ENCODE results near the gene TAS2R46. TPM values are rescaled to one million over a fixed set of nuclear protein-coding genes. Genes with fewer than 3 reads are reported as not detected.

Gene TAS2R46
- total and polyA plus RNA-seq, 9 donors, result 0.14 to 1.6 (median 0.27) TPM; not detected in 6

DNA sequence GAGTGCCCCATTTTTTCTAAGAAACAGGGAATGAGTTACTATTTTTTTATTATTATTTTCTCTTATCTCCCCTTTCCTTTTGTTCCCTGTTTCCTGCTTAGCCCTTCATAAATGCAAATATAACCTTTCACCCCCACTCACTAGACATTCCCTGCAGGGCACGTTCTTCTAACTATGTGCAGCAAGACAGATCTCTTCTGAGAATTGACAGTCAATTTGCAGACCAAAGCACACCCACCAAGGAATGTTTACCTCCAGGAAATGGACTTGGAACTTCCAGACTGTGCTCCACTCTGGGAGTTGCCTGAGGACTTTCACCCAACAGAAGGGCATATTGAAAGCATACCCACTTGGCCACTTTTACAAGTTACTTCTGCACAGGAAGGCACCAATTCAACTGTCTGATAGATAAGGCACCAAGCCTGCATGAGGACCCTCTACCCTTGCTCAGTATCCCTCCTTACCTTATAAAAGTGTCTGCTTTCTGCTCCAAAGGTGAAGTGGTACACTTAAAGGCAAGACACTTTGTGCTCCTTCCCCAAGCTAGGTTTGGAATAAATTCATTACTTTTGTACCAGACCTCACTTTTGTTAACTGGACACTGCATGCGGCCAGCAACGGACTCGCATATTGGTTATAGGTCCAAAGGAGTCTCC, 46.2 kb downstream of the TAS2R46 start:
- no peak for DNase-seq
- H3K4me1 ChIP-seq (ENCODE audit: control insufficient read depth, insufficient read depth, low read length), result no peaks in the 10 kb centered on the region
- H3K4me3 ChIP-seq (ENCODE audit: low read length), result no peak overlapping the region
- H3K9me3 ChIP-seq (replicated peaks; ENCODE audit: control insufficient read depth, low read depth, low read length), result no peaks in the 10 kb centered on the region
- 71% methylated on average over 1 of the region's 4 CpGs for WGBS (ENCODE audit: insufficient coverage)
- H3K27ac ChIP-seq (ENCODE audit: low read length), result no peak overlapping the region
- H3K27me3 ChIP-seq (ENCODE audit: control insufficient read depth, insufficient read depth, low read length), result no peaks in the 10 kb centered on the region
- peaks cover 8% of the 10 kb centered on the region for H3K36me3 ChIP-seq (ENCODE audit: control insufficient read depth, insufficient read depth, low read length)

- no peak for DNase-seq
- Histone ChIP-seq H3K27ac (ENCODE audit: low read length) (no peak overlapping the region), H3K36me3 (ENCODE audit: control insufficient read depth, insufficient read depth, low read length) (peaks cover 8% of the 10 kb centered on the region), H3K27me3 (ENCODE audit: control insufficient read depth, insufficient read depth, low read length) (no peaks in the 10 kb centered on the region), H3K4me3 (ENCODE audit: low read length) (no peak overlapping the region), H3K4me1 (ENCODE audit: control insufficient read depth, insufficient read depth, low read length) (no peaks in the 10 kb centered on the region), H3K9me3 (replicated peaks; ENCODE audit: control insufficient read depth, low read depth, low read length) (no peaks in the 10 kb centered on the region)
Measured at GRCh38 chr12:11014234-11014633, 47.9 kb downstream of the TAS2R46 start.

Other genes starting within 250 kb of the TAS2R46 start
- 0.71 TPM for gene TAS2R10, start 235.9 kb downstream of the TAS2R46 start, total RNA-seq
- 1 to 10 TPM in 2 of 8 donors, under 1 TPM in 6; 0.27 to 1.1 (median 0.78) TPM for gene TAS2R10, start 235.9 kb downstream of the TAS2R46 start, polyA plus RNA-seq (ENCODE audit: insufficient read depth in 1 of 8, insufficient read length in 8 of 8, low replicate concordance in 1 of 8)
- 4.8 TPM for gene PRR4, start 212.8 kb downstream of the TAS2R46 start, total RNA-seq
- gene PRR4, start 212.8 kb downstream of the TAS2R46 start, polyA plus RNA-seq (ENCODE audit: insufficient read depth in 1 of 8, insufficient read length in 8 of 8, low replicate concordance in 1 of 8), result 1 to 10 TPM; 2.3 to 6.3 (median 3.3) TPM
- gene PRH1, start 178.0 kb downstream of the TAS2R46 start, total RNA-seq, result 24.7 TPM
- gene PRH1, start 178.0 kb downstream of the TAS2R46 start, polyA plus RNA-seq (ENCODE audit: insufficient read depth in 1 of 8, insufficient read length in 8 of 8, low replicate concordance in 1 of 8), result 10 to 100 TPM in 1 of 8 donors, 1 to 10 TPM in 7; 5.5 to 10.6 (median 8.0) TPM
- gene TAS2R13, start 152.7 kb downstream of the TAS2R46 start, total RNA-seq, result 1.5 TPM
- under 1 TPM in 3 of 8 donors, not detected in 5; 0.10 to 0.16 (median 0.15) TPM for gene TAS2R13, start 152.7 kb downstream of the TAS2R46 start, polyA plus RNA-seq (ENCODE audit: insufficient read depth in 1 of 8, insufficient read length in 8 of 8, low replicate concordance in 1 of 8)
- not detected for gene PRH2, start 133.1 kb downstream of the TAS2R46 start, total RNA-seq
- under 1 TPM in 3 of 8 donors, not detected in 5; 0.27 to 0.49 (median 0.35) TPM for gene PRH2, start 133.1 kb downstream of the TAS2R46 start, polyA plus RNA-seq (ENCODE audit: insufficient read depth in 1 of 8, insufficient read length in 8 of 8, low replicate concordance in 1 of 8)
- 2.5 TPM for gene TAS2R14, start 123.0 kb downstream of the TAS2R46 start, total RNA-seq
- gene TAS2R14, start 123.0 kb downstream of the TAS2R46 start, polyA plus RNA-seq (ENCODE audit: insufficient read depth in 1 of 8, insufficient read length in 8 of 8, low replicate concordance in 1 of 8), result 1 to 10 TPM; 1.7 to 6.4 (median 2.6) TPM
- 1.6 TPM for gene TAS2R50, start 75.4 kb downstream of the TAS2R46 start, total RNA-seq
- gene TAS2R50, start 75.4 kb downstream of the TAS2R46 start, polyA plus RNA-seq (ENCODE audit: insufficient read depth in 1 of 8, insufficient read length in 8 of 8, low replicate concordance in 1 of 8), result under 1 TPM in 1 of 8 donors, not detected in 7; 0.16 TPM
- 2.5 TPM for gene TAS2R20, start 64.0 kb downstream of the TAS2R46 start, total RNA-seq
- 1 to 10 TPM in 3 of 8 donors, under 1 TPM in 5; 0.51 to 2.5 (median 0.91) TPM for gene TAS2R20, start 64.0 kb downstream of the TAS2R46 start, polyA plus RNA-seq (ENCODE audit: insufficient read depth in 1 of 8, insufficient read length in 8 of 8, low replicate concordance in 1 of 8)
- gene TAS2R19, start 39.7 kb downstream of the TAS2R46 start, total RNA-seq, result 3.6 TPM
- 1 to 10 TPM in 6 of 8 donors, under 1 TPM in 2; 0.58 to 1.9 (median 1.2) TPM for gene TAS2R19, start 39.7 kb downstream of the TAS2R46 start, polyA plus RNA-seq (ENCODE audit: insufficient read depth in 1 of 8, insufficient read length in 8 of 8, low replicate concordance in 1 of 8)
- 5.5 TPM for gene TAS2R31, start 30.9 kb downstream of the TAS2R46 start, total RNA-seq
- 1 to 10 TPM in 2 of 8 donors, under 1 TPM in 6; 0.53 to 1.8 (median 0.65) TPM for gene TAS2R31, start 30.9 kb downstream of the TAS2R46 start, polyA plus RNA-seq (ENCODE audit: insufficient read depth in 1 of 8, insufficient read length in 8 of 8, low replicate concordance in 1 of 8)
- gene TAS2R43, start 30.0 kb upstream of the TAS2R46 start, total RNA-seq, result 2.2 TPM
- gene TAS2R43, start 30.0 kb upstream of the TAS2R46 start, polyA plus RNA-seq (ENCODE audit: insufficient read depth in 1 of 8, insufficient read length in 8 of 8, low replicate concordance in 1 of 8), result under 1 TPM in 6 of 8 donors, not detected in 2; 0.16 to 0.64 (median 0.32) TPM
- gene TAS2R30, start 72.3 kb upstream of the TAS2R46 start, total RNA-seq, result 4.3 TPM
- under 1 TPM in 4 of 8 donors, not detected in 4; 0.10 to 0.29 (median 0.18) TPM for gene TAS2R30, start 72.3 kb upstream of the TAS2R46 start, polyA plus RNA-seq (ENCODE audit: insufficient read depth in 1 of 8, insufficient read length in 8 of 8, low replicate concordance in 1 of 8)
- gene SMIM10L1, start 108.9 kb upstream of the TAS2R46 start, total RNA-seq, result 8.3 TPM
- gene SMIM10L1, start 108.9 kb upstream of the TAS2R46 start, polyA plus RNA-seq (ENCODE audit: insufficient read depth in 1 of 8, insufficient read length in 8 of 8, low replicate concordance in 1 of 8), result 10 to 100 TPM; 11.0 to 14.3 (median 13.8) TPM
- gene TAS2R42, start 124.6 kb upstream of the TAS2R46 start, total RNA-seq, result not detected
- gene TAS2R42, start 124.6 kb upstream of the TAS2R46 start, polyA plus RNA-seq (ENCODE audit: insufficient read depth in 1 of 8, insufficient read length in 8 of 8, low replicate concordance in 1 of 8), result not detected
- gene PRB3, start 207.4 kb upstream of the TAS2R46 start, total RNA-seq, result not detected
- not detected for gene PRB3, start 207.4 kb upstream of the TAS2R46 start, polyA plus RNA-seq (ENCODE audit: insufficient read depth in 1 of 8, insufficient read length in 8 of 8, low replicate concordance in 1 of 8)
- gene PRB4, start 248.1 kb upstream of the TAS2R46 start, total RNA-seq, result not detected
- not detected for gene PRB4, start 248.1 kb upstream of the TAS2R46 start, polyA plus RNA-seq (ENCODE audit: insufficient read depth in 1 of 8, insufficient read length in 8 of 8, low replicate concordance in 1 of 8)